CD4-positive, alpha-beta memory T cell (primary cell): Measurements from ENCODE around the gene TRPV2. TPM values are rescaled to one million over a fixed set of nuclear protein-coding genes. Genes with fewer than 3 reads are reported as not detected.
A peak's percentile ranks its signal among the peaks of the same experiment; 100 is the strongest.

ENCODE experiments used
- CTCF ChIA-PET: fragments of 350-600 bp; sonication (Branson Sonifier 250); formaldehyde crosslinking; loops from one replicate; lab custom pipeline; 2021; ENCODE audit warnings: inconsistent platforms; ENCODE audit not compliant: partially characterized antibody; lab: Charles Lee
- POLR2A ChIA-PET: fragments of 350-600 bp; sonication (Branson Sonifier 250); formaldehyde crosslinking; loops from one replicate; lab custom pipeline; 2021; ENCODE audit not compliant: partially characterized antibody; lab: Charles Lee
- DNase-seq, 5 donors: peaks; one replicate each; pipeline versions ENCODE4 v3.0.0 to v3.0.0-alpha.2; 2020 to 2022; ENCODE audit warnings: mixed read lengths in 1 of 5
- H3K27ac ChIP-seq: one replicate; pipeline ENCODE4 v1.7.0; 2013; ENCODE audit warnings: low read depth, low read length
- H3K27me3 ChIP-seq: 2 replicates; pipeline ENCODE4 v1.7.0; 2013; ENCODE audit warnings: mild to moderate bottlenecking, low read length, moderate library complexity; ENCODE audit not compliant: insufficient read depth
- H3K36me3 ChIP-seq: 2 replicates; pipeline ENCODE4 v1.7.0; 2013; ENCODE audit warnings: mild to moderate bottlenecking, low read length, moderate library complexity; ENCODE audit not compliant: insufficient read depth
- H3K4me1 ChIP-seq: 2 replicates; pipeline ENCODE4 v1.7.0; 2013; ENCODE audit warnings: mild to moderate bottlenecking, low read length, moderate library complexity; ENCODE audit not compliant: insufficient read depth
- H3K4me3 ChIP-seq, 2 donors: one replicate each; pipeline ENCODE4 v1.7.0; 2013; ENCODE audit warnings: low read length in 2 of 2, mild to moderate bottlenecking in 1 of 2
- H3K9me3 ChIP-seq, 2 donors: one replicate each; pipeline ENCODE4 v1.7.0; 2013; ENCODE audit warnings: low read length in 2 of 2, control low read depth in 1 of 2; ENCODE audit not compliant: control insufficient read depth in 1 of 2
- H3K27ac Mint-ChIP-seq, 7 donors: one replicate each; pipeline ENCODE4 v1.8.0; 2020 to 2021; ENCODE audit warnings: mixed read lengths in 7 of 7, mild to moderate bottlenecking in 6 of 7, inconsistent platforms in 3 of 7, moderate library complexity in 3 of 7
- H3K27me3 Mint-ChIP-seq, 2 donors: one replicate each; pipeline ENCODE4 v1.8.0; 2020 to 2021; ENCODE audit warnings: mixed read lengths in 2 of 2
- H3K36me3 Mint-ChIP-seq, 2 donors: one replicate each; pipeline ENCODE4 v1.8.0; 2020 to 2021; ENCODE audit warnings: mixed read lengths in 2 of 2, inconsistent platforms in 1 of 2, mild to moderate bottlenecking in 1 of 2
- H3K4me1 Mint-ChIP-seq, 4 donors: one replicate each; pipeline ENCODE4 v1.8.0; 2020 to 2021; ENCODE audit warnings: mixed read lengths in 4 of 4, mild to moderate bottlenecking in 1 of 4
- H3K4me3 Mint-ChIP-seq, 8 donors: one replicate each; pipeline ENCODE4 v1.8.0; 2020 to 2021; ENCODE audit warnings: mixed read lengths in 8 of 8, mild to moderate bottlenecking in 7 of 8, moderate library complexity in 6 of 8, inconsistent platforms in 3 of 8
- H3K9me3 Mint-ChIP-seq, 8 donors: one replicate each; pipeline ENCODE4 v1.8.0; 2020 to 2021; ENCODE audit warnings: mixed read lengths in 8 of 8, mild to moderate bottlenecking in 5 of 8, inconsistent platforms in 3 of 8, moderate library complexity in 1 of 8
- intact Hi-C: fragments of 100-400 bp; cut with micrococcal nuclease; formaldehyde crosslinking; loops from one replicate; pipeline ENCODE4 v1.15.1; 2023
- polyA plus RNA-seq, 2 donors: library from polyadenylated mRNA; unstranded; fragments of 300-500 nt; fragmentation: Illumina TruSeq; gene quantifications; one replicate each; pipeline ENCODE4 v1.2.3, GENCODE V29; 2021
- total RNA-seq, 2 experiments: library from RNA; stranded (reverse); gene quantifications; one replicate each; pipeline ENCODE4 v1.2.3, GENCODE V29; 2021

The TRPV2 gene
- total and polyA plus RNA-seq, 4 experiments from 2014 or later, result 95.0 to 127 (median 109) TPM

DNA sequence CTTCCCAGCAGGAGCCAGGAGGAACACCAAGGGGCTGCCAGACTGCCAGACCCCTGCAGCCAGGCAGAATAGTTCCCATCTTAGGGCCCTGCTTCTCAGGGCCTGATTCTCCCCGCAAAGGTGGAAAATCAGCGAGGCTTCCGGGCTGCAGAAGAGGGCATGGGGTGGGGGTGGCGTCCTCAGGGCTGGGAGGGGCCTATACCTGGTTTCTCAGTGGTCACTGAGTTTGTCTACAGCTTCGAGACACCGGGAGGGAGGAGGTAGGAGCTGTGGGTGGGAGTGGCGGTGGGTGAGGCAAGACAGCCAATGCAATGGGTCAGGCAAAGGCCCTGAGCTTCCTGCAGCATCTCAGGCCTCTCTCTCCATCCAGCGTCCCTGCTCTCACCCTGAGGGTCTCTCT is 62.3 kb downstream of the TRPV2 start:
- H3K27me3 Mint-ChIP-seq, result no peaks in the 10 kb centered on the region
- ChIA-PET CTCF (interaction anchor here (2.4 kb wide), 1 partner anchor 24 kb away, joined by 7 read pairs; no protein-coding TSS in a partner anchor), POLR2A (no interaction called here)
- peaks cover 0 to 1% (median 0%) of the 10 kb centered on the region in 4 donors for H3K4me1 Mint-ChIP-seq
- DNase-seq, result no peak
- no peaks in the 10 kb centered on the region for H3K36me3 ChIP-seq
- intact Hi-C loops, result no loop called here
- no peaks in the 10 kb centered on the region for H3K36me3 Mint-ChIP-seq
- no peaks in the 10 kb centered on the region for H3K4me1 ChIP-seq
- H3K27ac ChIP-seq, result no peak overlapping the region
- H3K4me3 Mint-ChIP-seq, result no peak overlapping the region
- peak overlapping the region in 1 of 7 donors; percentile 55 for H3K27ac Mint-ChIP-seq
- H3K4me3 ChIP-seq, result no peak overlapping the region
- no peaks in the 10 kb centered on the region for H3K9me3 ChIP-seq
- H3K27me3 ChIP-seq, result no peaks in the 10 kb centered on the region
- H3K9me3 Mint-ChIP-seq, result no peaks in the 10 kb centered on the region

DNA sequence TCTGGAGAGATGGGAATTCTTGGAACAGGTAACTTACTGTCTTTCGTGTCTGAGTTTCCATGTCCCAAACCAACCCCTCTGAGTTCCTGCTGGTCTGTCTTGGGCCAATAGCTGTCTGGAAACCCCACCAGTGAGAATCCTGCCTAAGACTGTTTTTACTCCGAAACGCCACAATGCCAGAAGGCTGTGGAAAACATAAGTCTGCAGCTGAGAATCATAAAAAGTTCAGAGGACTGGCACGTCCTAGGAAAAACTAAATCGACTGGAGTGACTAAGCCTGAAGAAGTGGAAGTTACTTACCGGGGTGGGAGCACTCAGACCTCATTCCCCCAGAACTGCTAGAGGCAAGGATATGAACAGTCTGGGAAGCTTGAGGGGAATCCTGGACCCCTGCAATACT is 63.3 kb downstream of the TRPV2 start:
- H3K36me3 ChIP-seq, result no peaks in the 10 kb centered on the region
- H3K27ac Mint-ChIP-seq, result no peak overlapping the region
- H3K4me3 ChIP-seq, result no peak overlapping the region
- ChIA-PET CTCF (interaction anchor here (0.8 kb wide), 1 partner anchor 16 kb away, joined by 3 read pairs; no protein-coding TSS in a partner anchor), POLR2A (no interaction called here)
- no peaks in the 10 kb centered on the region for H3K27me3 Mint-ChIP-seq
- no peak overlapping the region for H3K27ac ChIP-seq
- no peaks in the 10 kb centered on the region for H3K36me3 Mint-ChIP-seq
- DNase-seq, result no peak
- H3K9me3 ChIP-seq, result no peaks in the 10 kb centered on the region
- no peaks in the 10 kb centered on the region for H3K4me1 ChIP-seq
- H3K9me3 Mint-ChIP-seq, result no peaks in the 10 kb centered on the region
- no peaks in the 10 kb centered on the region for H3K27me3 ChIP-seq
- no peak overlapping the region for H3K4me3 Mint-ChIP-seq
- H3K4me1 Mint-ChIP-seq, result no peaks in the 10 kb centered on the region
- intact Hi-C loops, result no loop called here

DNA sequence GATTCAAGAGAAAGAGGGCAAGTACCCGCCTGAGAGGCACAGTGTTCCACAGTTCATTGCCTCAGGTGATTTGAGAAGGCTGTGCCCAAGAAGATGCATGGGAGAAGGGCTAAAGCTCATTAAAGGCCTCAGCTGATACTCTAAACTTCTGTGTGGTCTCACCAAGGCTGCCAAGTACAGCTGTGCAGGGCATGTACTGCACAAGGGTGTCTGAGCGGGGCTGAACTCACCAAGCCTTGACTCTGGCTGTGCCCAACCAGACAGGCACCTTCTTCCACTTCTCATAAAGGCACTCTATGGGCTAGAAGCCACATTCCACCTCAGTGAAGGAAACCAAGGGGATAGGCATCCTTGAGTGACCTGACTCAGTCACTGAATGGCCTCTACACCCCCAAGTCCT is 63.9 kb downstream of the TRPV2 start:
- CTCF ChIA-PET, result interaction anchor here (0.8 kb wide), 1 partner anchor 17 kb away, joined by 3 read pairs; no protein-coding TSS in a partner anchor
- no peaks in the 10 kb centered on the region for H3K27me3 ChIP-seq
- Mint-ChIP-seq H3K4me1 (no peaks in the 10 kb centered on the region), H3K36me3 (no peaks in the 10 kb centered on the region), H3K9me3 (no peaks in the 10 kb centered on the region), H3K27ac (no peak overlapping the region), H3K27me3 (no peaks in the 10 kb centered on the region), H3K4me3 (no peak overlapping the region)
- H3K4me3 ChIP-seq, result no peak overlapping the region
- H3K9me3 ChIP-seq, result no peaks in the 10 kb centered on the region
- intact Hi-C loops, result no loop called here
- H3K36me3 ChIP-seq, result no peaks in the 10 kb centered on the region
- H3K4me1 ChIP-seq, result no peaks in the 10 kb centered on the region
- POLR2A ChIA-PET, result no interaction called here
- DNase-seq, result no peak
- H3K27ac ChIP-seq, result no peak overlapping the region

DNA sequence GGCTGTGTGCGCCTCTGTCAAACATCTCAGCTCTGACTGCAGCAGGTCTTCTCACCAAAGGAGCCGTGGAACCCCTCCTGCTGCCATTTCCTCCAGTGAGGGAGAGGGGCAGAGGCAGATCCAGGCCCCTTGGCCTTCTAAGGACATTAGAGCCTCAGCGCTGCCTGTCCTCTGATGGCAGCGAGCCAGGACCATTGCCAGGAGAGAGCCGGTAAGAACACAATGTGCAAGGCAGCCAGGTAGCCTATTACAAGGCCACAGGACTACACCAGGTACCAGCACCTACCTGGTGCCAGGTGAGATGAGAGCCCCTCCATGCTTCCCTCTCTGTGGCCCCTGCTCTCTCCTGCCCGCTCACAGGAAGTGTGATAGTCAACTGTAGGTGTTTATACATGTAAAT is 65.6 kb downstream of the TRPV2 start:
- no peaks in the 10 kb centered on the region for H3K9me3 ChIP-seq
- Mint-ChIP-seq H3K36me3 (no peaks in the 10 kb centered on the region), H3K4me1 (no peaks in the 10 kb centered on the region), H3K4me3 (no peak overlapping the region), H3K27ac (no peak overlapping the region), H3K9me3 (no peaks in the 10 kb centered on the region), H3K27me3 (no peaks in the 10 kb centered on the region)
- H3K27ac ChIP-seq, result no peak overlapping the region
- intact Hi-C loops, result no loop called here
- CTCF ChIA-PET, result interaction anchor here (1.6 to 1.7 kb wide), 2 partner anchors 28 to 117 kb away, joined by 4 to 6 read pairs; no protein-coding TSS in a partner anchor
- POLR2A ChIA-PET, result no interaction called here
- no peaks in the 10 kb centered on the region for H3K4me1 ChIP-seq
- H3K4me3 ChIP-seq, result no peak overlapping the region
- H3K36me3 ChIP-seq, result no peaks in the 10 kb centered on the region
- H3K27me3 ChIP-seq, result no peaks in the 10 kb centered on the region
- no peak for DNase-seq

DNA sequence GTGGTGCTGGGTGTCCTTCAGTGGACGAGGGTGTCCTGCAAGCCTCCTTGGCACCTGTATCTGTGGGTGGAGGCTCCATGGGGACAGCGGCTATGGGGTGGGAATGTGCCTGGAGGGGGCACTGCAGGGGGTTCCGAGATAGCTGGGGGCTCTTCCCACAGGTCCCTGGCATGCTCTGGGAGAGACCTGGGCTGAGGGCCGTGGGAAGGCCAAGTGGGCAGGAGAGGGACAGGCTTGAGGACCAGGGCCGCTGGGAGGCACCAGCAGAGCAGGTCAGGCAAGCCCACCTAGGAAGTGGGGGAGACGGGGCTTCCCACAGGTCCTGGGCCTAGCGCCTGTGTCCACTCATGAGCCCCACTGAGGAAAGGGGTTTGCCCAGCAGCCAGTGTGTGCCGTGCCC is 66.9 kb downstream of the TRPV2 start:
- ChIA-PET CTCF (no interaction called here), POLR2A (no interaction called here)
- no peaks in the 10 kb centered on the region for H3K9me3 ChIP-seq
- Mint-ChIP-seq H3K27ac (no peak overlapping the region), H3K4me3 (no peak overlapping the region), H3K4me1 (peaks cover 0 to 5% (median 0%) of the 10 kb centered on the region in 4 donors), H3K9me3 (peaks cover 0 to 1% (median 0%) of the 10 kb centered on the region in 8 donors), H3K27me3 (peaks cover 0 to 1% of the 10 kb centered on the region in 2 donors), H3K36me3 (no peaks in the 10 kb centered on the region)
- no peaks in the 10 kb centered on the region for H3K27me3 ChIP-seq
- no peaks in the 10 kb centered on the region for H3K36me3 ChIP-seq
- H3K4me1 ChIP-seq, result no peaks in the 10 kb centered on the region
- DNase-seq, result no peak
- intact Hi-C loops, result no loop called here
- H3K4me3 ChIP-seq, result no peak overlapping the region
- no peak overlapping the region for H3K27ac ChIP-seq

DNA sequence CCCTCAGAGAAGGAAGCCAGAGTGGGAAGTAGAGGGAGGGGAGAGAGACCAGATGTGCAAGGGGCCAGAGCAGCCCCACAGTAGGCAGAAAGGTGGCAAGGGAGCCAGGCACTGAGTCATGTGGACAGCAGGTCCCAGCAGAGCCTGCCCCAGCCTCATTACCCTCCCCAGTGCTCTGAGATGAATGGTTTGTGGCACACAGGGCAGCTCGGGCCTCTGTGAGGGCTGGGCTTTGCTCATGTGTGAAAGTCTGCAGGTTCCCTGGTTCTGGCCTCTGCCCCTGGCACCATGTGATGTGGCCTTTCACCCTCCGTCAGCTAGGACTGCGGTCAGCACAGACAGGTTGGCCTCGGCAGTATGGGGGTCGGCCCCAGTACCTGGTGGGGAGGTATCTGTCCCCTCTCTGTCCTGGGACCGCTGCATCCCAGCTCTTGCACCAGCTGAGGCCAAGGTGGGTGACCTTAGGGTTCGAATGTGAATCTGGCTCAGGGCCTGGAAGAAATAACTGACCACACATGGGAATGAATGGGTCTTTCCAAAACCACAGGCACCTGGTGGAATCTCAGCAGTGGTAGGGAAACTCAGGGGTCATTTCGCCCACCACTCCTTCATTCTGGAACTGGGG is 67.8 kb downstream of the TRPV2 start:
- no peak for DNase-seq
- Histone ChIP-seq H3K4me3 (no peak overlapping the region), H3K9me3 (no peaks in the 10 kb centered on the region), H3K27me3 (no peaks in the 10 kb centered on the region), H3K27ac (no peak overlapping the region), H3K36me3 (no peaks in the 10 kb centered on the region), H3K4me1 (no peaks in the 10 kb centered on the region)
- ChIA-PET POLR2A (no interaction called here), CTCF (interaction anchor here (0.5 kb wide), 1 partner anchor 691 kb away, joined by 3 read pairs; no protein-coding TSS in a partner anchor)
- no peak overlapping the region for H3K27ac Mint-ChIP-seq
- H3K4me1 Mint-ChIP-seq, result peaks cover 0 to 5% (median 0%) of the 10 kb centered on the region in 4 donors
- no peak overlapping the region for H3K4me3 Mint-ChIP-seq
- H3K9me3 Mint-ChIP-seq, result peaks cover 0 to 1% (median 0%) of the 10 kb centered on the region in 8 donors
- peaks cover 0 to 1% of the 10 kb centered on the region in 2 donors for H3K27me3 Mint-ChIP-seq
- intact Hi-C loops, result no loop called here
- no peaks in the 10 kb centered on the region for H3K36me3 Mint-ChIP-seq

DNA sequence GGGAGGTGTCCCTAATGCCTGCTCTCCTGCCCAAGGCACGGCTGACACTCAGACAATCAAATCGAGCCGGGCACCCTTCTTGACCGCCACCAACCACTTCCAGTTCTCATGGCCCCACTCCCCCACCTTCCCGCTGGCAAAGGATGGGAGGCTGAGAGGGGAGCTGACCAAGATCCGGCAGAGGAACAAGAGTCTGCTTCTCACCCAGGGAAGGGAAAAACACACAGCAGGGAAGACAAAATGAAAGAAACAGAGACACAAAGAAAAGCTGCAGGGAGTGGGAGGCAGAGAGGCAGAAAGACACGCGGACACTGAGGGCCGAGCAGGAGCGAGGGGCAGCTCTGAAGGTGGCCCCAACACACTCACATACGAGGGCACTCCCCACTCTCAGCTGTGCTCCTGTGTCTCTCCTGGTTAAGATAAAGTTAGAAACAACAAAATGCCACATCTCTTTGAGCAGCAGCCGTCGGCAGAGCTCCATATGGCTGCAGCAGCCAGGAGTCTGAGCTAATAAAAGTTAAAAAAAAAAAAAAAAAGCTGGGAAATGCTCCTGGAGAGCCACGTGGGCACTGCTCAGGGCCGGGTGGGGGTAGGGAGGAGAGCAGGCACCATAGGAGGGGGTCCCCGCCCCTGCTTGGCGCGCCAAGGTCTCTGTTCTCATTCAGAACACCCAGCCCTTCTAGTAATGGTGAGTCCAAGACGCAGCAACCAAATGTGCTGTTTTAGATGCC is 69.2 kb downstream of the TRPV2 start:
- Histone ChIP-seq H3K27me3 (no peaks in the 10 kb centered on the region), H3K9me3 (no peaks in the 10 kb centered on the region), H3K27ac (no peak overlapping the region), H3K36me3 (no peaks in the 10 kb centered on the region), H3K4me3 (no peak overlapping the region), H3K4me1 (no peaks in the 10 kb centered on the region)
- peak overlapping the region in 1 of 7 donors; percentile 16 for H3K27ac Mint-ChIP-seq
- no peaks in the 10 kb centered on the region for H3K36me3 Mint-ChIP-seq
- ChIA-PET CTCF (no interaction called here), POLR2A (no interaction called here)
- H3K4me1 Mint-ChIP-seq, result peaks cover 0 to 5% (median 0%) of the 10 kb centered on the region in 4 donors
- H3K27me3 Mint-ChIP-seq, result peaks cover 0 to 1% of the 10 kb centered on the region in 2 donors
- intact Hi-C loops, result no loop called here
- H3K9me3 Mint-ChIP-seq, result peaks cover 0 to 1% (median 0%) of the 10 kb centered on the region in 8 donors
- no peak for DNase-seq
- H3K4me3 Mint-ChIP-seq, result no peak overlapping the region
